ENCODE measurements around the gene TNS3.
"Not testable (repeated sequence)": the region's sequence is repeated elsewhere in the genome, so short reads cannot be mapped to it uniquely, and the experiment has no call there.

TNS3 gene

DNA sequence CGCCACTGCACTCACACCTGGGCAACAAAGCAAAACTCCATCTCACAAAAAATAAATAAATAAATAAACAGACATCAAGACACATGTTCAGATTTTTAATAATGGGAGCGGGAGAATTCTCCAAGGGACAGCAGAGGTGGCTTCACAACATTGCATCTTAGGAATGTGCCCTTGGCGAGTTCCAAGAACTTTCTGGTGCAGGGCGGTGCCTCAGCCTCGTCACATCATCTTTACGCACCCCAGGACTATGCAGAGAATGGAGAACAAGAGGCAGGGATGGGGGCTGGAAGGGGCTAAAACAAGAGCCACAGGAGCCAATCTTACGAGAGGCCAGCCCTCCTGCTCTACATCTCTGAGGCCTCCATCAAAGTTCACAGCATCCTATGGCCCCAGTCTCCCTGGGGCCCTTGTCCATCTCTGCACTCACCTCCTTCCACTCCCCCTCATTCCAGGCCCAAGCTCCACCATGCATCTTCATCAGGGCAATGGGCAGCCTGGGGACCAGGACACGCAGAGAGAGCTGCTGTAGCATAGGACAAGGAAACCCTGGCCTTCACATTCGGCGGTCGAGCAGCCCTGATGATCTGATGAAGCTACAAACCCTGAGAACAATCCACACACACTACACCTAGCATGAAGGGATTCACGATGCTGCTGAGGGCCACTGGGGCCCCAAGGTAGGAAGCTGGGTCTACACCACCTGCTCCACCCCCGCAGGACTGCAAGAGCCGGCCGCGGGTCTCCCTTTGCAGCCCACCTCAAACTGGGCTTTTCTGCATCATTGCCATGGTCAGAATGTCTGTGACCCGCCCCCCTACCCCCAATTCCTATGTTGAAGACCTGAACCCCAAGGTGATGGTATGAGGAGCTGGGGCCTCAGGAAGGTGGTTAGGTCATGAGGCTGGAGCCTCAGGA is 22.3 kb downstream of the TNS3 start:
- no peak for DNase-seq (ENCODE audit: low read depth)

DNA sequence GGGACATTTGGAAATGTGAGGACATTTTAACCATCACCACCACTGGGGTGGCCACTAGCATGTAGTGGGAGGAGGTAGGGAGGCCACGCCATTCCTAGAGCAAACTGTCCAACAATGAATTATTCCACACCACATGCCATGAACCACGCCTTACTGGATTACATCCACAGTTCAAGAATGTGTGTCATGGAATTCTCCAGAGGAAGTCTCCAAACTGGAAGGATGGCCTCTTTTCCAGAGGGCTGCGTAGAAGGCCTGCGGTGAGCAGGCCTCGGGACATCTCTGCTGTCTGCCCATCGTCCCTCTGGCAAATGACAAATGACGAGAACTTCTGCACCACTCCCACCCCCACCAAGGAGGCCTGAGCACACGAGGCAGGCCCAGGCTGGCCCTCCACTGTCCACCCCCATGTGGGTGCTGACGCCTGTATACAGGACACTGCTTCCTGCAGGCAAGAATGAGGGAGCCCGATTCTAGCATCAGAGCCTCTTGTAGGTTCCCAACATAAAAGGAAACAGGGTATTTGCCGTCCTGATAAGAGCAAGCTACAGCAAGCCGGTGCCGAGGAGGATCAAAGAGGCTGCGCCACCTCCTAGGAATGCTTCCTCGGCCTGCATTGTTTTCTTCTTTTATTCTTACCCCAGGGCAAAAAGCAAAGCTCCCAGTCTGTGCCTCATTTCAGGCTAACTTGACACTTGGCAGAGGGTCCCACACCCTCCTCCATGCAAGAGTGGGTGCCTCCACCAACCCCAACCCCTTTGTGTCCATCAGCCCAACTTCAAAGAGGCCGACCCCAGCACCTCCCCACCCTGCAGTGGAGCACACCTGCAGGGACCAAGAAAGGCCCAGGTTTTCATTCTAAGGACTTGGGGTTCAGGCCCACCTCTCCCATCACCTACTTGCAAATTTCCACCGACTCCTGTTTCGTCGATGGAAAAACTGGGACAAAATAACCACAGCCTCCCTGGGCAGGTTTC is 23.9 kb downstream of the TNS3 start:
- DNase-seq (ENCODE audit: low read depth), result no peak

DNA sequence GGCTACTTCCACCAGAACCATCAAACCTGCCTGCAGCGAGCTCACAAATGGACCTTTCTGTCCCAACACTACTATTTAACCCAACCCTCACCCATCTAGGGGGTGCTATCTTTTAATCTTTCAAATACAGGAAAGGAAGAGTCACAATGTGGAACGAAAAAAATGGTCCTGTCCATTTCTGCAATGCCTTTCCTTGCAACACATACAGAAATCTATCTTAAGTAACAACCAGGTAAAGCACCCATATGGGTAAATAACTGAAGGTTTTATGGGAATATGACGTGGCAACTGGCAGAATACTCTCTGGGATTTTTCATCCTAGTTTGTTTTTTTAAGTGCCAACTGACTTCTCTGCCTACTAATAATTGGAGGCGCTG is 24.6 kb downstream of the TNS3 start:
- no peak for DNase-seq (ENCODE audit: low read depth)

DNA sequence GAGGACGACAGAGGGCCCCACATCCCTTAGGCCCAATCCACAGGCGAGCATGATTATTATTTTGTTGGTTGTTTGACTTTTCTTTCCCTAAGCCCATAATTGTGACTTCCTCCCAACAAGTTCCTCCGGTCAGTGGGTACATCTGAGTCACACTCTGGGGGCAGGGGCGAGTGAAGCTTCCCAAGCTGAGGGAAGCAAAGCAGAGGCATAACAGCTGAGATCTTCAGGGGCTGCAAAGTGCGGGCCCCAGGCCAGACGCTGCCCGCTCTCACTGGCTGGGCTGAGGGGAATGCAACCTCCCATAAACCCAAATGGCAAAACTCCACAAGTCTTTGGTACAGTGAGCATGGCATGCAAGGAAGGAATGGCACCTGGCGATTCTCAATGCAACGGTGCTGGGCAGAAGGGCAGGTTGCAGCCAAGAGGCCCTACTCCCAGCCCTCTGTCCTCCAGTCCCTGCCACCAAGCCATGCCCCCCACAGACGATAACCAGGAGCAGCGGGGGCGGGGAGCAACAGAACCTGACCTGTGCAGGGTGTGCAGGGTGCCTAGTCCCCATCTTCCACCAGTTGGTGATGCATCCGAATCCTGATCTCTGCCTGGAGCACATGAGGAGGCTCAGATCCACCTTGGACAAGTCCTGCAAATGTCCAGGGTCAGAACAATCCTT is 25.3 kb downstream of the TNS3 start:
- no peak for DNase-seq (ENCODE audit: low read depth)

DNA sequence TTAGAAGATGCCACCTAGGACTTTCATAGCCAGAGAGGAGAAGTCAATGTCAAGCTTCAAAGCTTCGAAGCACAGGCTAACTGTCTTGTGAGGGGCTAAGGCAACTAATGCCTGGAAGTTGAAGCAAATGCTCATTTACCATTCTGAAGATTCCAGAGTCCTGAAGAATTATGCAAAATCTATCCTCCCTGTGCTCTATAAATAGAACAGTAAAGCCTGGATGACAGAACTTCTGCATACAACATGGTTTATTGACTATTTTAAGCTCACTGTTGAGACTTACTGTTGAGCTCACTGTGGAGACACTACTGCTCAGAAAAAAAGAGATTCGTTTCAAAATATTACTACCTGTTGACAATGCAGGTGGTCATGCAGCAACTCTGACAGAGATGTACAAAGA is 28.6 kb downstream of the TNS3 start:
- DNase-seq (ENCODE audit: low read depth), result no peak

DNA sequence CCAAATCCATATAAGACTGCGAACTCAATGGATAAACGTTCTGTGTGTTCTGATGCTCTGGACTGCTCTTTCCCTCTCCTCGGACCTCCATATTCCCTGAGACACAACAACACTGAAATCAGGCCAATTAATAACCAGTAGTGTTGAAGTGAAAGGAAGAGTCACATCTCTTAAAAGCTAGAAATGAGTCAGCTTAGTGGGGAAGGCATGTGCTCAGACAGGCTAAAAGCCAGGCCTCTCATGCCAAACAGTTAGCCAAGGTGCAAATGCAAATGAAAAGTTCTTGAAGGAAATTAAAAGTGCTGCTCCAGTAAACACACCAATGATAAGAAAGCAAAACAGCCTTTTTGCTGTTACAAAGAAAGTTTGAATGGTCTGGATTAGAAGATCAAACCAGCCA is 29.3 kb downstream of the TNS3 start:
- no peak for DNase-seq (ENCODE audit: low read depth)

DNA sequence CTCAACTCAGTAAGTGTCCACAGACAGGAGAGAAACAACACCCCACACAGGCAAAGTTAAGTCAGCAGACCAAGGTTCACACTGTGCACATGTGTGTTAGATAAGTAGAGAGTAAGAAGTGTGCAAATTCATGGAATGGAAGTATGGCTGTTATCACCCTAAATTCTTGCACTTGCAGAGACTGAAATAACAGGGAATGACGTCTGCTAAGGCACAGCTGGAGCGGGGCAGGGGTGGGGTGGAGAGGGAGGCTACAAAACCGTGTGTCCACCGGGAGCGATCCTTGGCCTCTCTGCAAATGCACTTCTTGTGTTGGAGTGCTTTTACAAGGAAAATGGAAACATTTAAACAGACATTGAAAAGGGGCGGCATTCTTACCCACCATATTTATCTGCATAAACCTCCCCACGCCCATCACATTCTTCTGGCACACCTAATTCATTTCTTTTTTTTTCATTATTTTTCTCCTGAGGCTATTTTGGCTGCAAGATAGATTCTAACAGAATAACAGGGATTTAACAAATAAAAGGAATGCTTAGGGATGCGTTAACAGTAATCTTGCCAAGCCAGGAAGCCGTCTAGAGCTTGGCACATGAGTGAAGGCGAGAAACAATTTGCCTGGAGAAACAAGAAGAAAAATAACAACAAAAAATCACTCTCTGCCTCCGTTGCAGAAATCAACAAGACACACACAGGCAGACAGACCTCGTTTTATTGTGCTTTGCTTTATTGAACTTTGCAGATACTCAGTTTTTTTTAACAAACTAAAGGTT is 30.1 kb downstream of the TNS3 start:
- DNase-seq (ENCODE audit: low read depth), result no peak

DNA sequence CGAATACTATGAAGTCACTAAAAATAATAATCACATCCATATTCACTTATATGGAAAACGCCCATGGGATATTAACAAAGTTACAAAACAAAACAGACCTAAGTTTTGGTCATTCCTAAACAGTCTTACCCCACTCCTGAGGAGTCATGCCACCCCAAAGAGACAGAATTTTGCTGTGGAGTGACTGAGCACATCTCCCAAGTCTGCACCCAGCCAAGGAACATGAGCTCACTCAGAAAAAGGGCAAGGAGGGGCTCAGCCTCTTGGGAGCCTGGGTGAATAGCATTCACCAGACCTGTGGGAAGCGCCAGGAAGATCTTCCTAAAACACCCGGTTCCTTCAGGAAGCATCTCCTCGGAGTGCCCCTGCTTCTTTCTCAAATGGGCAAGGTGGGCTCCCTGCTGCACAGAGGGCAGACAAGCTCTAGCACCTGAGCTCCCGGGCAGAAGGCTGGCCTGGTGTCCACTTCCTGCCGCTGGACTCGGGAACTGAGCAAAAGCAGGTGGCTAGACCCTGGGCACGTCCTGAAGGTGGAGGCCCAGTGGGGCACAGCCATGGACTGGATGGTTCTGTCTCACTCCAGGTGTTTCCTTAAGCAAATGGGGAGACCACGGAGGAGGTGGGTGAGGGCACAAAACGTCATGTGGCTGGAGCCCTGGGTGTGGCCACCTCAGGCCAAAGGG is 31.0 kb downstream of the TNS3 start:
- DNase-seq (ENCODE audit: low read depth), result no peak

DNA sequence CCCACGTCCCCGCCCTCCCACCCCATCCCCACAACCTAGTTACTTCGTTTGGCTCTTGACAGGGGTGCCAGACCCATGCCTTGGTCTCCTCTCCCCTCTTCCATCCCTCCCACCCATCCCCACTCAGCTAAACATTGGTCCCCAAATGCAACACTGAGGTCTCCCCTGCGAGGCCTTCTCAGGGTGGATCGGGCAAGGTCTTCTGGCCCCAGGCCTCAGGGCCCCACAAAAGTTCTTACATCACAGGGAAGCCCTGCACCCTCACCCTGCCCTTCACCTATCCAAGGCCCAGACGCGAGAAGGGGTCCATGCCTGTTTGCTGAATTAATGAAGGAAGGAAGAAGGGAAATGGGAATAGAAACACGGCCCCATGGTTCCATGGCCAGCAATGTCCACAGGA is 32.0 kb downstream of the TNS3 start:
- no peak for DNase-seq (ENCODE audit: low read depth)

DNA sequence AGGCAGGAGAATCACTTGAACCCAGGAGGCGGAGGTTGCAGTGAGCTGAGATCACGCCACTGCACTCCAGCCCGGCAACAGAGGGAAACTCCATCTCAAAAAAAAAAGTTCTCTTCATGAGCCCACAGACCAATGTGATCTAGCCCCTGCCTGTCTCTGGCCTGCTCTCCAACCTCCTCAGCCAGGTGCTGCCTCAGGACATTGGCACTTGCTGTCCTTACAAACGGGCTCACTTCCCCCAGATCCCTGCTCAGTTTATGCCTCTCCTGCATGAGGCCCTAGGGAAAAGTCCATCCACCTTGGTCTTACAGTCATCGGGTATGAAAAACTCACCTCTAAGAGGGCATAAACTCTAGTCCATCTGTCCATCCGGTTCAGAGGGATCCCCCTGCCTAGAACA is 32.5 kb downstream of the TNS3 start:
- DNase-seq (ENCODE audit: low read depth), result no peak

DNA sequence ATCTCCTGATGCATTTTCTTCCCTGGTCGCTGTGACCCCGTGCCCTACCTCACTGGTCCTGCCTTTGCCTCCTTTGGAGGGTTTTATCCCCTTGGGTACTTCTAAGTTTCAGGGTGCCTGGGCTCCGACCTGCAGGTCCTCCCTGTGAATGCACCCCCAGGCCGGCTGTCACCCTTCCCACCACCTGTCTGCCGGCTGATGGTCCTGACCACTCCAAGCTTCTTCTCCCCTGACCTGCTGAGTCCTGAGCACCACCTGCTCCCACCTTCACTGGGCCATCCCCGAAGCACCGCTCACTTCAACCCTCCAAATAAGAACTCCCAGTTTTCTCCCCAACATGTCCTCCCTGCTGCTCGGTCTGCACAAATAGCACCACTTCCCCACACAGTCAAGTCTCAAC is 33.4 kb downstream of the TNS3 start:
- DNase-seq (ENCODE audit: low read depth), result no peak

DNA sequence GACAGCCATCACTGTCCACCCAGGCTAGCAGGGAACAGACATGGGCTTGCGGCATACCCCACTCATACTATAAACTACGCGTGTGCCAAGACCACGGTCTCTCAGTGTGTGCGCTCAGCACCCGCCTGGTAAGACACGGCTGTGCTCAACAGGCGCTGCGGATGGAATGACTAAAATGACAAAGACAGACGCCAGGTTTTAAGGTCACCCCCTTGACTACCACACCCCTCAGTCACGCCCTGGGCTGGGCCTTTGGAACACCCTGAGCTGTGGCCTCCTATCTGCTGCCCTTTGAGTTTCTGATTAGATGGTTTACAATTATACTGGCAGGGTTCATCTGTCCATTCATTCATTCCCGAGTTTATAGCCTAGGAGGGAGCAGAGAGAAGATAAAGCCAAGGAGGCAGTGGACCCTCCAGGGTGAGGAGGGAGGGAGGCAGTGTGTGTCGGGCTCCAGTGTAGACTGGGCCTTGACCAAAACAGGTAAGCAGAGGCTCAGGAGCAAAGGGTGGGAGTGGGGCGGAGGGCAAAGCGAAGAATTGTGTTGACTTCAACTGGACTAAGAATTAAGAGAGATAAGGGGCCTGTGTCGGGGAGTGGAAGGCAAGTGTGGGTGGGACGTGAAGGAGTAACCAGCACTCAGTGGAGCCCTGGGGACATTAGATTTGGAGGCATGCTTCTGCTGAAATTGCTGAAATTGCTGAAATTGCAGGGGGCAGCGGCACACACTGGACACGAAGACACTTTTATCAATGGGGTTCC is 35.0 kb downstream of the TNS3 start:
- DNase-seq (ENCODE audit: low read depth), result no peak

DNA sequence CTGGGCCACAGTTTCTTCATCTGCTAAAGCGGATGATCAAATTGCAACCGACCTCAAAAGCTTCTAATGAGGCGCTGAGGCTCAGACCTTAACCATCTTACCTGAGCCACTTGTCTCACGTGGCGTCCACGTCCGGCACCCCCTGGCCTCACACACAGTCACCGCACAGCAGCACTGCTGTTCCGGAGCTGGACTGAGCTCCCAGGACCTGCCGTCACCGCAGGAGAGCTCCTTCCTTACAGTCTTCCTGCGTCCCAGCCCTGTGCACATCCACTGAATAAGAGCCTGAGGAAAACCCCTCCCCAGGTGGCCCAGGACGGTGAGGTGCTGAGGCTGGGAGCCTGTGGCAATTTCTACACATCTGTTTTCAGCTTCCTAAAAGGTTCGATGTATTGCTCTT is 35.7 kb downstream of the TNS3 start:
- no peak for DNase-seq (ENCODE audit: low read depth)

DNA sequence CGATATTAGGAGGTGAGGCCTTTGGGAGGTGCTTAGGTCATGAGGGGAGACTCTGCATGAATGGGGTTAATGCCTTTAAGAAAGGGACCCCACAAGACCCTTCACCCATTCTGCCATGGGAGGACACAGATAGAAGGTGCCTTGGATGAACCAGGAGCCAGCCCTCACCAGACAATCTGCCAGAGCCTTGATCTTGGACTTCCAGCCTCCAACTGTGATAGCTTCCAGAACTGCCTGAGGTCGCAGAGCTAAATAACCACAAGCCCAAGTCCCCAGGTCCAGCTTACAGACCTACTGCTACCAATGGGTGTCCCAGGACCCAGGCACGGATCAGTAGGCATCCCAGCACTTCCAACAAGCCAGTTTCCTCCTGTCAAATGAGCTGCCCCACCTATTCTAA is 37.5 kb downstream of the TNS3 start:
- DNase-seq (ENCODE audit: low read depth), result no peak

DNA sequence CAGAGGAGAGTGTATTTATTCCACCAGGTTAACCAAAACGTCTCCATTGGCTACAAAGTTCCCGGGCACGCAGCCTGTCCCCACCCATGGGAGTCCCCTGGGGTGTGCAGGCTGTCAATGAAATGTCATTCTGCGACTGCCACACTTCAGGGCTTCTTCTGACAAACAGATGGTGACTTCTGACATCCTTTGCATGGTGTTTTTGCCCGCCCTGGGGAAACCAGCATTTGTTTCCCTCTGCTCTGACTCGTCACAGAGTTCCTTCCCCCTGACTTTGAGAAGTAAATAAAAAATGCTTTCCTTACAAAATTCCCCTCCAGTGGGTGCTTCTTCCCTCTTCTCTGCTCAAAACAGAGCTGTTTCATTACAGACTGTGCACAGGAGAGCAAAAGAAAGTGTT is 38.2 kb downstream of the TNS3 start:
- DNase-seq (ENCODE audit: low read depth), result no peak

DNA sequence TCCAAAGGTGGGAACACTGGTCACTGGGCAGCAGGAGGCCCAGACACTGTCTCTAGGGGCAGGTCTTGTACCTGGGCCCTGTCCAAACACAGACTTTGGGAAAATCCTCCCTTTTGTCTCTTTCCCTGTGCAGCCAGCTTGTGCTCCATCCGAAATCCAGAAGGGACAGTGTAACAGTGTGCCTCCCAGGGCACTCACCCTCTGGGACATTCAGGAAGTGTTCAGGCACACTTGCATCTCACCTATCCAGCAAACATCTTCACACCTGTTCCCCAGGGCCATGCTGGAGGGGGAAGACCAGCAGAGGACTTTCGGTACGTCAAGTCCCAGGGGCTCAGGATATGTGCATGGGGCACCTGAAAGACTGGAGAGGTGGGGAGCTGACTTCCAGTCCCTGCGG is 38.9 kb downstream of the TNS3 start:
- DNase-seq (ENCODE audit: low read depth), result no peak

DNA sequence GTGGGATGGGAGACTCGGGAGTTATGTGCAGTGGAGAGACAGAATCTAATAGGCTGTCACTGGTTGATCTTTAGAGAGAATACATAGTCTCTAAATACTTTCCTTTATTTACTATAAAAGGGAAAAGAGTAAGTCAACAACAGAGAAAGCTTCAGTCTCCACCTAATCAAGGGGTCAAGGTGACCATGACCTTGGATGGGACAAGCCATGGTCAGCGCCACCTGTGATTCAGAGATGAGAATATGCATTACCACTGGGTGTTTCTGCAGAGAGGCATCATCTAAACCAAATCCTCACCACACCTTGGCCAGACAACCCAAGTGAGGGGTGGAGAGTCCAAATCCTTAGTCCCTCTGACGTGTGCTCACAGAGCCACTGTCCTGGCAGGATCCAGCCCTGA is 39.9 kb downstream of the TNS3 start:
- no peak for DNase-seq (ENCODE audit: low read depth)

DNA sequence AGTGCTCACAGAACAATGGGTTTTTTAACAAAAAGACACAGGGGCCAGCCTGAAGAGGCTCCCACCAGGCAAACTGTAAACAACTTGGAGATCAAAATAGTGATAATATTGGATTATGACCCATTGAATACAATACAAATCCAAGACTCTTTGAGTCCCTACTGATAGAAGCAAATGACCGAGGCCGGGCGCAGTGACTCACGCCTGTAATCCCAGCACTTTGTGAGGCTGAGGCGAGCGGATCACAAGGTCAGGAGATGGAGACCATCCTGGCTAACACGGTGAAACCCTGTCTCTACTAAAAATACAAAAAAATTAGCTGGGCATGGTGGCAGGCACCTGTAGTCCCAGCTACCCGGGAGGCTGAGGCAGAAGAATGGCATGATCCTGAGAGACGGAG is 40.4 kb downstream of the TNS3 start:
- not testable (repeated sequence) for DNase-seq (ENCODE audit: low read depth)

DNA sequence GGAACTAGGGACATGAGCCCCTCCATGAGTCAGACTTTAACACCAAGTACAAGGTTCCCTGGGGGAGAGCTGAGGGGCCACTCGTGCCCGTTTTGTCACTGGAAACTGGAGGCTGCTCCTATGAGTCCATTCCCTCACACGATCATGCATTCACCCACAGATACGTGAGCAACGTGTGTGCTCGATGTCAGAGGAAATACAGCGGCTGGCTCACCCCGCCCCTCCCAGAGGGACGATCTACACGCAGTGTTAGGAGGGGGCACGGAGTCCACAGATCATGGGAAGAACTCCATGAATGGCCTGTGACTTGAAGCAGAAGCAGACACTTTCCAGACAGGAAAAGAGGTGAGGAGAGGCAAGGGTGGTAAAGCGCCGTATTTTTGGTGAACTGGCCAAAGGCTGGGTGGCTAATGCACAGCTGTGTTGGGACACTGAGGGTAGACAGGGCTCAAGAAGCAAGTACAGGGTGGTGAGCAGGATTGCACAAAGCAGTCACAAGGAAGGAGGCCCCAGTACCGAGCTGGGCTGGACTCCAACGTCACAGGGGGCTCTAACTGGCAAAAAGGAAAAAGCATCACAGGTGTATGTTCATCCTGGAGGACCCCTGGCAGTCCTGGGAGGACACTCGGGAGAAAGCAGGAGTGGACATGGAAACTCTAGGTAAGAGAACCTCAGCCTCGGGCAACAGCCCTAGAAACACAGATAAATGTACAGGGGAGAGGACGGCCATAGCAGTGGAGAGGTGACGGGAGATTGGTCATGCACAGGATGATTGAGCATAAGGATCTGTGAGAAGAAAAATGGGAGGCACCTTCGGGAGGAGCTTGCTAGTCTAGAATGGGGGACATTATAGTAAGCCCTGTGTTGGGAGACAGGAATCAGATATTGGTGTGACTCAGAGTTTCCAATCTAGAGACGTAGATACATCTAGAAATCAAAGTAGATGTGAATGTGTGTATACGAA is 41.2 kb downstream of the TNS3 start:
- DNase-seq (ENCODE audit: low read depth), result no peak
